GM12878 (cell line): Measurements from ENCODE around the gene FADS3. TPM values are rescaled to one million over a fixed set of nuclear protein-coding genes. Genes with fewer than 3 reads are reported as not detected.
A peak's percentile ranks its signal among the peaks of the same experiment; 100 is the strongest.

Experiments
- BCL11A ChIP-seq: IDR thresholded peaks from 2 replicates; pipeline ENCODE4 v1.6.1; 2011; ENCODE audit warnings: low read depth, low read length
- BHLHE40 ChIP-seq, 2 experiments: fragments of 450-650 bp in 1 of 2; IDR thresholded peaks; 2 replicates each; pipeline ENCODE4 v1.6.1; 2011 to 2017; ENCODE audit warnings: low read depth in 2 of 2, borderline replicate concordance in 1 of 2, improper control_type of control experiment in 1 of 2, low read length in 1 of 2, mild to moderate bottlenecking in 1 of 2
- CHD2 ChIP-seq: IDR thresholded peaks from 2 replicates; pipeline ENCODE4 v1.6.1; 2011; ENCODE audit warnings: low read depth, low read length, improper control_type of control experiment, borderline replicate concordance
- CTCF ChIP-seq, 3 experiments: IDR thresholded peaks in 2 of 3; conservative IDR thresholded peaks in 1 of 3; 2 replicates each; pipeline ENCODE4 v1.5.1; 2011; ENCODE audit warnings: low read depth in 3 of 3, low read length in 3 of 3, mild to moderate bottlenecking in 3 of 3, control low read depth in 2 of 3, moderate library complexity in 2 of 3, inconsistent platforms in 1 of 3, mixed read lengths in 1 of 3; ENCODE audit not compliant: control insufficient read depth in 2 of 3, insufficient read depth in 1 of 3; ENCODE audit errors: extremely low read depth in 1 of 3
- HDAC2 ChIP-seq: fragments of 200-600 bp; sonication (generic); IDR thresholded peaks from 2 replicates; pipeline ENCODE4 v1.6.1; 2017
- HDGF ChIP-seq: fragments of 450-650 bp; IDR thresholded peaks from 2 replicates; pipeline ENCODE4 v1.6.1; 2016; ENCODE audit warnings: antibody characterized with exemption
- IKZF1 ChIP-seq: fragments of 450-650 bp; conservative IDR thresholded peaks from 2 replicates; pipeline ENCODE4 v1.6.1; 2017; ENCODE audit warnings: antibody characterized with exemption, mild to moderate bottlenecking
- MXI1 ChIP-seq: fragments of 150-350 bp; IDR thresholded peaks from 2 replicates; pipeline ENCODE4 v1.6.1; 2011; ENCODE audit warnings: low read depth, mild to moderate bottlenecking, inconsistent platforms, low read length, improper control_type of control experiment
- NR2C2 ChIP-seq: IDR thresholded peaks from 2 replicates; pipeline ENCODE4 v1.6.1; 2011; ENCODE audit warnings: borderline replicate concordance, low read depth; ENCODE audit not compliant: control insufficient read depth, insufficient read length
- RAD21 ChIP-seq: IDR thresholded peaks from 2 replicates; pipeline ENCODE4 v1.6.1; 2011; ENCODE audit warnings: mild to moderate bottlenecking, low read depth, low read length, moderate library complexity; ENCODE audit not compliant: insufficient read depth
- RB1 ChIP-seq: fragments of 450-650 bp; formaldehyde crosslinking; IDR thresholded peaks from 2 replicates; pipeline ENCODE4 v1.6.1; 2017; ENCODE audit warnings: mild to moderate bottlenecking, borderline replicate concordance
- RELB ChIP-seq: fragments of 450-650 bp; IDR thresholded peaks from 2 replicates; pipeline ENCODE4 v1.6.1; 2017; ENCODE audit warnings: low read depth, mild to moderate bottlenecking, moderate library complexity
- SMC3 ChIP-seq: IDR thresholded peaks from 2 replicates; pipeline ENCODE4 v1.6.1; 2011; ENCODE audit warnings: low read length, improper control_type of control experiment, borderline replicate concordance
- TBL1XR1 ChIP-seq: IDR thresholded peaks from 2 replicates; pipeline ENCODE4 v1.6.1; 2012; ENCODE audit warnings: low read depth, low read length, improper control_type of control experiment
- YY1 ChIP-seq: IDR thresholded peaks from 2 replicates; pipeline ENCODE4 v1.6.1; 2011; ENCODE audit warnings: low read depth, mild to moderate bottlenecking, low read length
- ZSCAN29 ChIP-seq: fragments of 450-650 bp; IDR thresholded peaks from 2 replicates; pipeline ENCODE4 v1.6.1; 2017; ENCODE audit warnings: mild to moderate bottlenecking, moderate library complexity
- polyA plus RNA-seq, 11 experiments: library from polyadenylated mRNA; depleted of rRNA in 4 of 11; unstranded in 6 of 11; stranded (reverse) in 5 of 11; fragments of >200 nt; fragmentation: Nextera tagmentation in 4 of 11; fragmentation: Illumina TruSeq in 1 of 11; extraction: Ambion mirVana in 4 of 11; extraction: Trizol in 1 of 11; gene quantifications; 1 replicate in 1 of 11; 2 replicates in 10 of 11; pipeline versions ENCODE4 v1.2.1 to v1.2.3, GENCODE V29; 2011 to 2016; ENCODE audit warnings: inconsistent platforms in 2 of 11, missing spikeins in 2 of 11, low read depth in 1 of 11
- total RNA-seq, 4 experiments: library from RNA; depleted of rRNA in 3 of 4; stranded (reverse); fragments of >200 nt in 3 of 4; fragmentation: Illumina TruSeq in 1 of 4; extraction: Trizol in 1 of 4; gene quantifications; 2 replicates each; pipeline versions ENCODE4 v1.2.1 to v1.2.3, GENCODE V29; 2013 to 2021

FADS3 gene
- total and polyA plus RNA-seq, 10 of the 15 experiments (the other 5 are each of a cell fraction or from before 2014, with no cell fraction given) = 0.23 to 8.1 (median 4.2) TPM

- TF ChIP-seq RB1 (no peak), MXI1 (no peak), CTCF (IDR thresholded peaks at IDR 0.05 in 2 of 3, conservative IDR thresholded peaks at IDR 0.05 in 1 of 3; ENCODE audit: control insufficient read depth in 2 of 3, extremely low read depth in 1 of 3, insufficient read depth in 1 of 3, low read depth in 3 of 3, low read length in 3 of 3) (peak; percentile 85 to 94 (median 91)), NR2C2 (no peak), BHLHE40 (IDR thresholded peaks at IDR 0.05; ENCODE audit: borderline replicate concordance in 1 of 2, low read depth in 2 of 2, low read length in 1 of 2) (peak in 1 of 2 experiments; percentile 16; a peak in 1 of 4 replicates), IKZF1 (0 out of 2 replicates have a peak, but pooled peaks have one; percentile 16), HDGF (no peak), YY1 (peak; percentile 48; the same call in 1 of the 2 replicates), HDAC2 (no peak), CHD2 (no peak), TBL1XR1 (no peak), SMC3 (peak; percentile 72), RAD21 (peak; percentile 82), BCL11A (no peak), RELB (no peak), ZSCAN29 (no peak)
- TF ChIP-seq, all 136 proteins: peak for 8
These were observed 20.2 kb downstream of the FADS3 start (continued) for GRCh38 chr11:61871158-61871597.
